Tibial nerve (tissue), 4 donors: Measurements from ENCODE around the gene THBS2.

ENCODE experiments used
- CTCF ChIP-seq, 5 experiments: fragments of 200-600 bp in 3 of 5; fragments of 450-650 bp in 2 of 5; sonication (generic) in 3 of 5; IDR thresholded peaks; one replicate each; pipeline ENCODE4 v1.5.1; 2016 to 2019; ENCODE audit warnings: antibody characterized with exemption in 5 of 5, mild to moderate bottlenecking in 3 of 5, moderate library complexity in 2 of 5
- EP300 ChIP-seq, 2 donors: sonication (generic); formaldehyde crosslinking; IDR thresholded peaks; one replicate each; pipeline ENCODE4 v1.6.1; 2017; ENCODE audit warnings: antibody characterized with exemption in 2 of 2, mild to moderate bottlenecking in 1 of 2
- POLR2A ChIP-seq, 2 donors: fragments of 450-650 bp; IDR thresholded peaks; one replicate each; pipeline ENCODE4 v1.6.1; 2017; ENCODE audit warnings: antibody characterized with exemption in 2 of 2, mild to moderate bottlenecking in 2 of 2, moderate library complexity in 2 of 2

DNA sequence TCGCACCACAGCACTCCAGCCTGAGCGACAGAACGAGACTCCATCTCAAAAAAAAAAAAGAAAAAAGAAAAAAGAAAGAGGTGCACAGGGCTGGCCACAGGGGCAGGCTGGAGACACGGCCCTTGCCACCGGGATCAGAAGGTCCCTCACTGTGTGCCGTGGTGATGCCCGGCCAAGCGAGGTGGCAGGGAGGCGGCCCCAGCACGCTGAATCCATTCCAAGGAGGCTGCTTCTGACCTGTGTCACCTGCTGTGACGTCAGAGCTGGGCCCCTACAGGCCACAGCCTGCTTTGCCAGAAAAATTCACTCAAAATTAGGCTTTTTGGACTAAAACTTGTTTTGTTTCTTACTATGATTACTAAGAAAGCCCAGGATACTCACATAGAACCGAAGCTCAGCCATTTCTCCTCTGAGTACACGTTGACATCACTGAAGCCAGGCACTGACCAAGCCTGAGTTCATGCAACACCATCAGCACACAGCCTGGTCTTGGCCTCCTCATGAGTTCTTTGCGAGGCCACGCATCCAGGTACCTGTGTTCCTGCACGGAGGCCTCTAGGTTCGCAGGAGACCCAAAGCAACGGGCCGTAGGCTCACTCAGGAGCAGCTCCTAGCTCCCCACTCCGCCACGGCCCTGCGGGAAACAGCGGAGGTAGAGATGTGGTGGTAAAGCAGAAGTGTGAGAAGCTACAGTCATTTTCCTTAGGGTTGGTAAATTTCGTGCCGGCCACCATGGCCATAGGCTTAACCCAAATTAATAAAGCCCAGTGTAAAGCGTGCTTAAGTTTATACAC, 67.8 kb downstream of the THBS2 start:
- no peak for TF ChIP-seq POLR2A (IDR thresholded peaks at IDR 0.05)
- TF ChIP-seq CTCF (IDR thresholded peaks at IDR 0.05): no peak
- no peak for TF ChIP-seq EP300 (IDR thresholded peaks at IDR 0.05)
